ENCODE data around the gene PXDC1. TPM values are rescaled to one million over a fixed set of nuclear protein-coding genes. Genes with fewer than 3 reads are reported as not detected.
A peak's percentile ranks its signal among the peaks of the same experiment; 100 is the strongest.

PXDC1 gene
- total RNA-seq, 1 experiment from 2014 or later: 96.4 TPM

DNA sequence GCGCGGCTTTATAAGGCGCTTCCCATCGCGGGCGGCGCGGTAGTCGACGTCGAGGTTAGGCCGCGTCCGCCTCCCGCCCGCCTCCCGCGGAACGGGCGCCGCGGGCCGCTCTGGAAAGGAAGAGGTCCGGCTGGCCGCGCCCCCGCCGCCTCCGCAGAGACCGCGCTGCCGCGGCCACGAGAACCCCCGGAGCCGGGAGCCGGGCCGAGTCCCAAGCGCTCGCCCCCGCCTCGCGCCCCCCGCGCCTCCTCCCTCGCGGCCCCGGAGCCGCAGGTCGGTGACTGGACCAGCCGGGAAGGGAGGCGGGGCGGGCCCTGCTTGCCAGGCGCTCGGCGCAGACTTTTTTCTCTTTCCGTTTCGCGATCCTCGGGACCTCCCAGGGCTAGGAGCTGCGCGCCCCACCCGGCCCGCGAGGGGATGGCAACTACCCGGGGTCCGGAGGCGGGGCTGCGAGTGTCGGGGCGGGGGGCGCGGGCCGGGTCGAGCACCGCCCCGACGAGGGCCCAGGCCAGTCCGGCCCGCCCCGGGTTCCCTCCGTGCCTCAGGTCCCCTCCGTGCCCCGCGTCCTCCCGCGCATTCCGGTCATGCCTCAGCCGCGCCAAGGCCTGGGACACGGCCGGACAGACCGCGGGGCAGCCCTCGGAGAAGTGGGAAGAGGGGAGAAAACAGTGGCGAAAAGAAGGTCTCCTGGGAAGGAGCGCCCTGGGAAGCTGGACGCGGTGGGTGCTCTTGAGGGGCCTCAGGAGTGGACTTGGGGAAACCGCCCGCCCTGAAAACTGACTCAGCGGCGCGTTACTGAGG, 417 bp upstream of the PXDC1 start:
- peak; percentile 88 to 96 for DNase-seq (ENCODE audit: low read depth in 1 of 2, low spot score in 2 of 2)
- Histone ChIP-seq H3K4me1 (replicated peaks) (peaks cover 68% of the 10 kb centered on the region), H3K9me3 (replicated peaks) (no peaks in the 10 kb centered on the region), H3K27me3 (replicated peaks) (no peaks in the 10 kb centered on the region), H3K4me3 (peak overlapping the region; percentile 85), H3K36me3 (peaks cover 50% of the 10 kb centered on the region), H3K27ac (peak overlapping the region; percentile 89)

DNA sequence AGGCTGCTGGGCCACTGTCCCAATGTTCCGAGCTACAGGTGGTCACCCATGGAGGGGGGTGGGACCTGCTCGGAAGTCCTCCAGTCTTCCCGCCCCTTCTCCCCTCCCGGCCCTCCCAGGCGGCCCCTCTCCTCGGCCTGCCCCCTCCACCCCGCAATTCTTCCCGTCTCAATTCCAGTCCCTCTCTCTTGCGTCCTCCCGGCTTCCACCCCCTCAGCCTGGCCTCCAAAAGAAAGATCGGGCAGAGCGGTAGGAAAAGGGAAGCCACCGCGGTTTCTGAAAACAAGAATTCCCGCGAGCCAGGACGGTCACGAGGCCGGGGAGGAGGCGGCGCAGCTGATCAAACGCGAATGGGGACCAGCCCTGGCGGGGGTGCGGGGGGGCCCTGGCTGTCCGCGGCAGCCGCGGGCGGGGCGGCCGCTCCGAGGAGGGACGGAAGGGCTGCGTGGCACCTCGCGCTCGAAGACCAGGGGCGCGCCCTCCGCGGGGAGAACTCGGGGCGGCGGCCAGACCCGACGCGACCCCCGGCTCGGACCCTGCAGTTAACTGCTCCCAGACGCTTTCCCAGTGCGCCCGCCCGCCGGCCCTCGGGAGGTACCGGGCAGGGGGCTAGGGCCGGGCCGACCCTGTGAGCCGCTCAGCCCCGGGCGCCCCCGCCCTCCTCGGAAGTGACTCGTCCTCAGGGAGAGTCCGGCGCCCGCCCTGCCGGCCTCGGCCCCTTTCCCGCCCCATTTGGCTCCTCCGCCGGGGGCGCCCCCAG, 1.0 kb downstream of the PXDC1 start:
- DNase-seq (ENCODE audit: low read depth in 1 of 2, low spot score in 2 of 2): peak; percentile 72 to 73
- Histone ChIP-seq H3K27me3 (replicated peaks) (no peaks in the 10 kb centered on the region), H3K9me3 (replicated peaks) (no peaks in the 10 kb centered on the region), H3K27ac (peak overlapping the region; percentile 89), H3K36me3 (peaks cover 64% of the 10 kb centered on the region), H3K4me1 (replicated peaks) (peaks cover 60% of the 10 kb centered on the region), H3K4me3 (peak overlapping the region; percentile 85)

DNA sequence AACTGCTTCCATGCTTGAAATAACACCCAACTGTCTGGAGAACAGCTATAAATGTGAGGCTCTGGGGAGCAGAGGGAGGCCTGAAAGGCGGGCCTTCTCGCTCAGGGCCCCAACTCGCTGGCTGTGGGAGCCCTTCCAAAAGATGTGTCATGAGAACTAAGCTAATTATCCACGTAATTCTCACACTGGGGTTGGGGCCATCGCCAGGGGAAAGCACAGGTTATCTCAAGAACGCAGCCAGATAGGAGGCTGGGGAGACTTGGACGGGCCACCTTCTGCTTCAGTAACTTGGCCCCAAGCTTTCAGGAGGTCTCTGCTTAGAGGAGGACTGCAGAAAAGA, 1.6 kb downstream of the PXDC1 start:
- H3K27me3 ChIP-seq (replicated peaks): no peaks in the 10 kb centered on the region
- H3K36me3 ChIP-seq: peaks cover 70% of the 10 kb centered on the region
- DNase-seq (ENCODE audit: low read depth in 1 of 2, low spot score in 2 of 2): peak in 1 of 2 experiments; percentile 67
- no peaks in the 10 kb centered on the region for H3K9me3 ChIP-seq (replicated peaks)
- peak overlapping the region; percentile 89 for H3K27ac ChIP-seq
- peaks cover 60% of the 10 kb centered on the region for H3K4me1 ChIP-seq (replicated peaks)
- H3K4me3 ChIP-seq: peak overlapping the region; percentile 85

DNA sequence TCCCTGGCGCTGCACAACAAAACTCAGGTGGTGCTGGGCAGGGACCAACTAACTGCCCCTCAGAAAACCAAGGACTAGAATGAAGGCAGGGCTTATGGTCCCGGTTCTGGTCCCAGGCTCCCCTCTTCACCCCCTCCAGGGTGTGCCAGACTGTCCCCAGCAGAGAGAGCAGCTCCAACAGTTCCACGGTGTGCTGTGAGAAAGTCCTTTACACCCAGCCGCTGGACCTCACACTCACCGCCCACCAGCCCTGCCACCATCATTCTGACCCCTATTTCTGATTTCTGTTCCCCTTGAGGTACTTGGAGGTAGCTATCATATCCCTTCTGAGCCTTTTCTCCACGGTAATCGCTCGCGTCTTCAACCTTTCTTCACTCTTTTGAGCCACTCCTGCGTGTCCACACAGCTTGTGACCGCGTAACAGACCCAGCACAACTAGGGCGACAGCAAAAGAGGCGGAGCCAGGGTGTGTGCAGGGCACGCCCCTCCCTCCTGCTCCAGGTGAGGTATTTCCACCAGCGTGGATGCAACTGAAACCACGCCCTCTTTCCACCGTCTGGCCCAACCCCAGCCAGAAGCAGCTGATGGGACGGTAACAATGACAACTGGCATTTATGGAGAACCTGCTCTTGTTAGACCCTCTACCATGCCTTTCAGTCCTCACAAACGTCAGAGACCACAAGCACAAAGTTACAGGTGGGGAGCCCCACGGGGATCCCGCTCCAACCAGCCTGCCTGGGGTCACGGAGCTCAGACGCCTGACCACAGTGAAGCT, 2.3 kb downstream of the PXDC1 start:
- peak in 1 of 2 experiments; percentile 16 for DNase-seq (ENCODE audit: low read depth in 1 of 2, low spot score in 2 of 2)
- Histone ChIP-seq H3K27me3 (replicated peaks) (no peaks in the 10 kb centered on the region), H3K36me3 (peaks cover 74% of the 10 kb centered on the region), H3K27ac (peak overlapping the region; percentile 89; the same call in 1 of the 2 replicates), H3K4me3 (peak overlapping the region; percentile 85), H3K9me3 (replicated peaks) (no peaks in the 10 kb centered on the region), H3K4me1 (replicated peaks) (peaks cover 54% of the 10 kb centered on the region)

DNA sequence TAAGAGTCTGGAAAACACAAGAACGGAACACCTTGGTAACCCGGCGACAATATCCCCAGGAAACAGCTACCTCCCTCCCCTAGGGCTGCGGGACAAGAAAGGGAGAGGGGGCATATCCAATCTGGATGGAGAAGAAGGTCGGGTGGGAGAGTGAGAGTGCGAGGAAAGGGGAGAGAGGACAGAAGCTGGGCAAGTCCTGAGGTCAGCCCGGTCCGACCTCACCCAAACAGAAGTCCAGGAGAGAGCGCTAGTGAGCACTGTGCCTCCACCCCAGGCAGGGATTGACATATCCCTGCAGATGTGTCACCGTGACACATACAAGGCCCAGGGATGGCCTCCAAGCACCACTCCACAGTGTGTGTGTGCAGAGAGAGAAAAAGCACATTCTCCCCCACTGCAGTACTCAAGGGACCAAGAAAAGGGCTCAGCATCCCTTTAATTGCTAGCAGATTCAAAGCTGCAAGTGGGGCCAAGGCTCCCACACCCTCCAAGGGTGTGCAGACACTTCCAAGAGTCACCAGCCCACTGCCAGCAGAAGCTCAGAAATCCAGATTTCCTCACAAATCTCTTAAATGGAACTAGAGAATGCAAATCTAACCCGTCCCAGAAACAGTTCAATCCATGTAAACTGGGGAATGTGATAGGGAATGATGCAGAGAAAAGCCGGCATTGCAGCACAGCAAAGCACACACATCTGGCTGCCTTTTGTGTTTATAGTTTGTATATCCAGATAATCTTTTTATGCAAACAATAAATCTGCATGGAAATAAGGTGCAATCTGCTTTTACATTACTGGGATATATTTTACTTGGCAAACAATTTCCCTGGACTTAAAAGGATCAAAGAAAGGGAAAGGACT, 3.1 kb downstream of the PXDC1 start:
- Histone ChIP-seq H3K4me1 (replicated peaks) (peaks cover 48% of the 10 kb centered on the region), H3K27me3 (replicated peaks) (no peaks in the 10 kb centered on the region)

DNA sequence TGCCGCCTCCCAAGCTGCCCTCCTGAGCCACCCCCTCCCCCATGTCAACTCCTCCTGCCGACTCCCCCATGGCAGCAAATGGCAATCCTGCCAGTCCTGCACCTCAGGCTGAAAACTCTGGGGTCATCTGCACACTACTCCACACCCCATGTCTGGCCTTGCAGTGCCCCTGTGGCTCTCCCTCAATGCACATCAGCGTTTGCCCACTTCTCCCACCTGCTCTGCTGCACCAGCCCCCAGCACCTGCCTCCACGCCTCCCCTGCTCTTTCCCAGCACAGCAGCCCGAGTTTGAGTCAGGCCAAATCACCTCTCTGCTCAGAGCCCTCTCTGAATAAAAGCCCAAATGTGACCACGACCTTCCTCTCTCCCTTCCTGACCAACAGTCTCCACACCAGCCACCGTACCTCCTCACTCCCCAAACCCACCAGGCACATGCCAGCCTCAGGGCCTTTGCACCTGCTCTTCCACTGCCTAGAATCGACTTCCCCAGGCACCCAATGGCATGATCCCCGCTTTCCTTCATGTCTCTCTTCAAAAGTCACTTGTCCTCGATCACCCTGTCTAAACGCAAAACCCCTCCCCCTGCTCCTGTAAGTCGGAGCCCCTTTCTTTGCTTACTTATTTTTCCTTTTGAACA, 4.3 kb downstream of the PXDC1 start:
- Histone ChIP-seq H3K9me3 (replicated peaks) (no peaks in the 10 kb centered on the region), H3K4me3 (no peak overlapping the region), H3K4me1 (replicated peaks) (peaks cover 48% of the 10 kb centered on the region), H3K27ac (no peak overlapping the region), H3K27me3 (replicated peaks) (no peaks in the 10 kb centered on the region), H3K36me3 (peaks cover 70% of the 10 kb centered on the region)
- no peak for DNase-seq (ENCODE audit: low read depth in 1 of 2, low spot score in 2 of 2)

More for the DNA sequence above, 3.1 kb downstream of the PXDC1 start:
- peak; percentile 74 to 89 for DNase-seq (ENCODE audit: low read depth in 1 of 2, low spot score in 2 of 2)
- Histone ChIP-seq H3K9me3 (replicated peaks) (no peaks in the 10 kb centered on the region), H3K4me3 (no peak overlapping the region), H3K27ac (0 out of 2 replicates have a peak overlapping the region, but pooled peaks have one; percentile 8), H3K36me3 (peaks cover 74% of the 10 kb centered on the region)

DNA sequence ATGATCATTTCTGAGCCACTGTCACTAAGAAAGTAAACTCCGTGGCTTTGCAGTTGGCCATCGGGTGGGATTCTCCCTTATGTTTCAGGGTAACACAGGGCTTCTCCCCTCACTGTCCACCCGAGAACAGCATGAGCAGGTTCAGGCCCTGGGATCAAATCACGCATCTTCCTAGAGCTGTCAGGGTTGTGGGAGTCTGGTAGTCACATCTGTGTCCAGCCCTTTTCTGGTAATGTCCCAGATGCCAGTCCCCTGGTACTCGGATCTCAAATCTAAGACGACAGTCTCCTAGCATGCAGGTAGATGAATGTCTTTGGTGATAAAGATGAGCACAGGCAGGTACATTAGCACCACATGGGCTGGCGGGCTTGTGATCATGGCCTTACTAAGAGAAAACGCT, 4.8 kb downstream of the PXDC1 start:
- Histone ChIP-seq H3K4me3 (no peak overlapping the region), H3K36me3 (peaks cover 75% of the 10 kb centered on the region), H3K27me3 (replicated peaks) (no peaks in the 10 kb centered on the region), H3K4me1 (replicated peaks) (peaks cover 49% of the 10 kb centered on the region), H3K9me3 (replicated peaks) (no peaks in the 10 kb centered on the region), H3K27ac (no peak overlapping the region)
- DNase-seq (ENCODE audit: low read depth in 1 of 2, low spot score in 2 of 2): no peak

DNA sequence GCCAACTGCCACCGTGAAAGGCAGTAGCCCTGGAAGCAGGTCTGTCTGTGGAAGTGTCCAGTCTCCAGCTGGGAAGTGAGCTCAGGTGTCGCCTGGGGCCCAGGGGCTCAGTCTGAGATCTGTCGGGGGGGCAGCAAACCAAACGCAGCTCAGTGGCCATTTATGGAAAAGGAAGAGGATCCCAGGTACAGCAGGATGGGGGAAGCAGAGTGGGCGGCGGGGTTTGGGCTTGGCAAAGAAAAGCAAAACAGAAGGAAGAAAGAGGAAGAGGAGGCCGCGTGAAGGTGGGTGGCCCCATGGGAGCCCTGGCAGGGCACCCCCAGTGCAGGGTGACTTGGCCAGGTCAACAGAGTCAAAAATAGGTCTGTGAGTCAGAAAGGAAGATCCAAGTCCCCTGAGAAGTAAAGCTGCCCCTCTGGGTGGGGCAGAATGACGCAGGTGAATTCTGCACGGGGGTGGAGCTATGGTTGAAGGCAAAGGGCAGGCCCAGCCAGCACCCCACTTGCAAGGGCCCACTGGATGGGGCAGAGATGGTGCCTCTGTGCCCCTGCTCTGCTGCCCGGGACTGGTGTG, 5.3 kb downstream of the PXDC1 start:
- peaks cover 75% of the 10 kb centered on the region for H3K36me3 ChIP-seq
- no peak for DNase-seq (ENCODE audit: low read depth in 1 of 2, low spot score in 2 of 2)

DNA sequence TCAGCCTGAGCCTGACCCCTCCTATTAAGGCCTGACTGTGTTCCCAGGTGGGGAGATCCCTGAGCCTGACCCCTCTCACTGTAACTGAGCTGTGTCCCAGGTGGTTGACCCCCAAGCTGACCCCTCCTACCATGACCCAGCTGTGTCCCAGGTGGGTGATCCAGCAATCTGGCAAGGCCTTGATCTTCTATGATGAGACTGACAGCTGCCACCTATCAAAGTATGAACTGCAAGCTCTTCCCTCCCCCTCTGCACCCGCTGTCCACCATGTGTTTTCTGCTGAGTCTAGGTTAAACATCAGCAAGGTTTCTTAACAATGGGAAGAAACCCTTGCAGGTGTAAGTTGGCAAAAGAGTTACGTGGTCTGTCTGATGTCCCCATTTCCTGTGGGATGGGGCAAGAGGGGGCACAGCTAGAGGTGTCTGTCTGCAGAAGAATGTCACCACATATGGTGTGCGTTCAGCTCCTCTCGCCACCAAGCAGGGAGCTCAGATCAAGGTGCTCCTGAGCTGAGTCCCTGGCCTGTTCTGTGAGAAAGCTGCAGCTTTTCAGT, 5.9 kb downstream of the PXDC1 start:
- DNase-seq (ENCODE audit: low read depth in 1 of 2, low spot score in 2 of 2): no peak
- no peaks in the 10 kb centered on the region for H3K27me3 ChIP-seq (replicated peaks)
- H3K27ac ChIP-seq: no peak overlapping the region
- no peaks in the 10 kb centered on the region for H3K9me3 ChIP-seq (replicated peaks)
- H3K4me3 ChIP-seq: no peak overlapping the region
- H3K36me3 ChIP-seq: peaks cover 75% of the 10 kb centered on the region
- peaks cover 48% of the 10 kb centered on the region for H3K4me1 ChIP-seq (replicated peaks)

More for the DNA sequence above, 5.3 kb downstream of the PXDC1 start:
- no peak overlapping the region for H3K4me3 ChIP-seq
- H3K9me3 ChIP-seq (replicated peaks): no peaks in the 10 kb centered on the region
- peaks cover 49% of the 10 kb centered on the region for H3K4me1 ChIP-seq (replicated peaks)
- H3K27me3 ChIP-seq (replicated peaks): no peaks in the 10 kb centered on the region
- H3K27ac ChIP-seq: no peak overlapping the region

DNA sequence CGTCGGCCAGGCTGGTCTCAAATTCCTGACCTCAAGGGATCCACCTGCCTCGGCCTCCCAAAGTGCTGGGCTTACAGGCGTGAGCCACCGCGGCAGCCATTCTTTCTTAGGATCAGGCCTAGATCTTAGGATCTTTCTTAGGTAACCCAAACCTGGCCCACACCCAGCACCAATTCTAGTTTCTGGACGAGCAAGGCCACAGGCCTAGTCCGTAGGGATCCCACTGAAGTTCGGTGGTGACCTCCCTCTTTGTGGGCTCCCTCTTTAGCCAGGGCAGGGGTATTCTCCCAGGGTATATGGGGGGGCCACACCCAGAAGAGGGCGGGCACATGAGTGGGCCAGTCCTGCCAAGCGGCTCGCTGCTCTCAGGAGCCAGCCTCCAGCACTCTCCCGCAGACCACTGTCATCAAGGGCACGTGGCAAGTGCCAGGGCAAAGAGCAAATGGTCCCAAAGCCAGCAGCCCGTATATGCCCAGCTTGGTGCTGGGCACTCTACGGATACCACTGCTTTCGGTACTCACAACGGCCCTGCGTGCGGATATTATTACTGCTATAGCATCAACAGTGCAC, 6.5 kb downstream of the PXDC1 start:
- H3K4me1 ChIP-seq (replicated peaks): peaks cover 45% of the 10 kb centered on the region
- DNase-seq (ENCODE audit: low read depth in 1 of 2, low spot score in 2 of 2): no peak
- H3K4me3 ChIP-seq: no peak overlapping the region
- H3K36me3 ChIP-seq: peaks cover 75% of the 10 kb centered on the region
- H3K9me3 ChIP-seq (replicated peaks): no peaks in the 10 kb centered on the region
- no peak overlapping the region for H3K27ac ChIP-seq
- no peaks in the 10 kb centered on the region for H3K27me3 ChIP-seq (replicated peaks)

DNA sequence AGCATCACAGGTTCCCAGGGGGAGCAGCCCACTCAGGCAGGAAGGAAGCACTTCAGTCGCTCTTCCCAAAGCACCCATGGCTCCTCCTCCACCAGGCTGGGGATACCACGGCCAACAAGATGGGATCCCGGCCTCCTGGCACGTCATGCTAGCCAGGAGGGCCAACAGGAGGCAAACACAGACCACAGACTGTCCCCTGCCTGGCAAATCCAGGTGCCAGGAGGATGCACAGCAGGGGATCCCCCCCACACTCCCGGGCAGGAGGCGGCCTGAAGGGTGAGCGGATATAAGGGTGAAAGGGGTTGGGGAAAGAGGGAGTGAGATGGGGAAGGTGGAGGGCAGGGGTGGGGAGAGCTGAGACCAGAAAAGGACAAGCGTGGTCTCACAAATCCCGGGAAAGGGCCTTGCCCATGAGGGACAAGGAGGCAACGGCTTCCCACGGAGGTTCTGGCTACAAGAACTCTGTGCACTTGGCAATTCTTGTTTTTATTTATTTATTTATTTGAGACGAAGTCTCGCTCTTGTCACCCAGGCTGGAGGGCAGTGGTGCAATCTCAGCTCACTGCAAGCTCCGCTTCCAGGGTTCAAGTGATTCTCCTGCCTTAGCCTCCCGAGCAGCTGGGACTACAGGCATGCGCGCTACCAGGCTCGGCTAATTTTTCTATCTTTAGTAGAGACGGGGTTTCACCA, 7.2 kb downstream of the PXDC1 start:
- H3K27ac ChIP-seq: no peak overlapping the region
- DNase-seq (ENCODE audit: low read depth in 1 of 2, low spot score in 2 of 2): no peak
- no peak overlapping the region for H3K4me3 ChIP-seq
- H3K36me3 ChIP-seq: peaks cover 72% of the 10 kb centered on the region
- no peaks in the 10 kb centered on the region for H3K9me3 ChIP-seq (replicated peaks)
- H3K4me1 ChIP-seq (replicated peaks): peaks cover 39% of the 10 kb centered on the region
- H3K27me3 ChIP-seq (replicated peaks): no peaks in the 10 kb centered on the region
